NCI-H1436 (cell line): Measurements from ENCODE around the gene MSI1.
"Not testable (repeated sequence)": the region's sequence is repeated elsewhere in the genome, so short reads cannot be mapped to it uniquely, and the experiment has no call there.

Experiments used
- DNase-seq: peaks from one replicate; lab custom pipeline; 2025; lab: John Stamatoyannopoulos, UW

Gene MSI1

DNA sequence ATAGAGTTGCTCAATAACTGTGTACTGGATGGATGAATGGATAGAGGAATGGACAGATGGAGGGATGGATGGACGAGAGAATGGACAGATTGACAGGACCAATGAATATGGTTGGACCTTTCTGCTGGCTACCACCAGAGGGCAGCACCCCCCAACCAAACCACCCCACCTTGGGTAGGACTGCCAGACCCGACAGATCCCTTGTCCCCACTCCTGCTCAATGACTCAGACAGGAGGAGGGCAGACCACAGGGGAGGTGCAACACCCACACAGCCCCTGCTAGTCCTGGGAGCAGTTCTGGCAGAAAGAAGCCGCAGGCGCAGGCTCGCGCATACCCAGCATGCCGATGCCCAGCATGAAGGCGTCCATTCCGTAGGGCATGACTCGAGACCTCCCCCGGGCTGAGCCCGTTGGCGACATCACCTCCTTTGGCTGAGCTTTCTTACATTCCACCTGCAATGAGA, 12.4 kb downstream of the MSI1 start:
- DNase-seq = peak; percentile 46

DNA sequence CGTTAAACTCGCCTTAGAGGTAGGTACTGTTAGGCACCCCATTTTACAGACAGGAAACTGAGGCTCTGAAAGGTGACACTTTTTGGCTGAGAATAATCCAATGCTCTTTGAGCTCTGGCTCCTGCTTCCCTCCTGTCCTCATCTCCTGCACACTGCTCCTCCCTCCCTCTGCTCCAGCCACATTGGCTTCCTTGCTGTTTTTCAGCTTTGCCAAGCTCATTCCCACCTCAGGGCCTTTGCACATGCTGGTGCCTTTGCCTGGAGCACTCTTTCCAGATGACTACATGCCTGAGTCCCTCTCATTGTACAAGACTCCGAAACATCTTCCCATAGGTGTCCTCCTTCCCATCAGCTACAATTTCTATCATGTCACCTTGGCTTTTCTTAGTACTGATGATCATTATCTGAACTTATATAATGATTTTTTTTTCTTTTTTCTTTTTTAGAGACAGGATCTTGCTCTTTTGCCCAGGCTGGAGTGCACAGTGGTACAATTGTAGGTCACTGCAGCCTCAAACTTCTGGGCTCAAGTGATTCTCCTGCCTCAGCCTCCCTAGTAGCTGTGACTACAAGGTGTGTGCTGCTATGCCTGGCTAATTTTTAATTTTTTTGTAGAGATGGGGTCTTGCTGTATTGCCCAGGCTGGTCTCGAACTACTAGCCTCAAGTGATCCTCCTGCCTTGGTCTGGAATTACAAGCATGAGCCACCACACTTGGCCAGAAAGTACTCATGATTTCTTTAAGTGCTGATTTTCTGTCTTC, 15.2 kb downstream of the MSI1 start:
- DNase-seq = no peak

DNA sequence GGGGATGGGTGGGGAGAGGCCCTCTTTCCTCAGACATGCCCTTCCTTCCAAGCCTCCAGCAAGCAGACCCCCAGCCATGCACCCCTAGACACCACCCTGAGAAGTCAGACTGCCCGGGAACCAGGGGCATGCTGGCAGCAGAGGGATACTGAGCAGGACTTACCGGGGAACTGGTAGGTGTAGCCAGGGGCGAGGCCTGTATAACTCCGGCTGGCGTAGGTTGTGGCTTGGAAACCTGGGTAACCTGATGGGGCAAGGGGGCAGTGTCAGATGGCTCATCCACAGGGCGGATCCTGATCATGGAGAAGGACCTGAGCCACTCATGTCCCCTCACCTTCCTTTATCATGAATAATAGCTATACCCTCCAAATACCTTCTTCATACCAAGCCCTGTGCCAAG, 15.8 kb downstream of the MSI1 start:
- no peak for DNase-seq

DNA sequence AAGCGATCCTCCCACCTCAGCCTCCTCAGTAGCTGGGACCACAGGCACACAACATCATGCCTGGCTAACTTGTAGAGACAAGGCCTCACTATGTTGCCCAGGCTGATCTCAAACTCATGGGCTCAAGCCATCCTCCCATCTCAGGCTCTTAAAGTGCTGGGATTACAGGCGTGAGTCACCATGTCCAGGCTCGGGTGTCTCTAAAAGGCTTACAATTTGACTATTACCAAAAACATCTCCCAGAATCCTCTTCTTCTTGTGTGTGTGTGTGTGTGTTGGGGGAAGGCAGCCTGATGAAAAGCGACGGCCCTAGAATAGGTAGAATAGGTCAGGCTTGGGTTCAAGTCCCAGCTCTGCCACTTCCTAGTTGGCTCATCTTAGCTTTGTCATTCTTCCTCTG, 16.8 kb downstream of the MSI1 start:
- no peak for DNase-seq

GRCh38 chr12:120350576-120351350, 18.2 kb downstream of the MSI1 start:
- DNase-seq = no peak

- DNase-seq = no peak
Observed at GRCh38 chr12:120347766-120348165, 21.2 kb downstream of the MSI1 start.

- DNase-seq = no peak
Observed at GRCh38 chr12:120346681-120347080, 22.3 kb downstream of the MSI1 start.

DNA sequence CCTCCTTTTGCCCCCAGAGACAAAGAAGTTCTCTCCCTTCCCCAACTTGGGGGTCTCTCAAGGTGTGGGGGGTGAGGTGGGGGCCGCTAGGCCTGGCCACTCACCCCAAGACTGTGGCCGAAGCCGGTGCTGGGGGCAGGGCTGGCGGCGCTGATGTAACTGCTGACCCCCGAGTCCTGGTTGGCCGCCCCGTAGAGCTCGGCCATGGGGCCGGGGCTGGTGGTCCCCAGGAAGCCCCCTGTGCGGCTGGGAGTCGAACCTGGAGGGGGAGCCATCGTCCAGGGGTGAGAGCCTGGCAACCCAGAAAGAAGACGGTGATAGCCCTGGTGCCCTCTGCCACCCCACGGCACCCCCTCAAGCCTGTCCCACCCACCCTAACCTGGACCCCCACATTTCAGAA, 22.9 kb downstream of the MSI1 start:
- DNase-seq = no peak

GRCh38 chr12:120343692-120344091, 25.3 kb downstream of the MSI1 start:
- DNase-seq = no peak

DNA sequence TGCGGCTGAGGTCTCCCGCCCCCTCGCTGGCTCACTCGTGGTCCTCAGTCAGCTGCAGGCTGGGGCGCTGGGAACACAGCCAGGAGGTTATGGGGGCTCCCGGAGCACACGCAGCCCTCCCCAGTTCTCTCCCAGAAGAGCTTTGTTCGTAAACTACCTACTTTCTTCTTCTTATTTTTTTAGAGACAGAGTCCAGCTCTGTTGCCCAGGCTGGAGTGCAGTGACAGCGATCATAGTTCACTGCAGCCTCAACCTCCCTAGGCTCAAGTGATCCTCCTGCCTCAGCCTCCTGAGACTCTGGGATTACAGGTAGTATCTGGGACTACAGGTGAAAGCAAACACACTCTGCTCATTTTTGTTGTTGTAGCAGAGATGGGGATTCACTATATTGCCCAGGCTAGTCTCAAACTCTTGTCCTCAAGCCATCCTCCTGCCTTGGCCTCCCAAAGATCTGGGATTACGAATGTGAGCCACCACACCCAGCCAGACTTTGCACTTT, 25.9 kb downstream of the MSI1 start:
- DNase-seq = no peak

- no peak for DNase-seq
Observed at GRCh38 chr12:120342175-120343038, 26.6 kb downstream of the MSI1 start.

DNA sequence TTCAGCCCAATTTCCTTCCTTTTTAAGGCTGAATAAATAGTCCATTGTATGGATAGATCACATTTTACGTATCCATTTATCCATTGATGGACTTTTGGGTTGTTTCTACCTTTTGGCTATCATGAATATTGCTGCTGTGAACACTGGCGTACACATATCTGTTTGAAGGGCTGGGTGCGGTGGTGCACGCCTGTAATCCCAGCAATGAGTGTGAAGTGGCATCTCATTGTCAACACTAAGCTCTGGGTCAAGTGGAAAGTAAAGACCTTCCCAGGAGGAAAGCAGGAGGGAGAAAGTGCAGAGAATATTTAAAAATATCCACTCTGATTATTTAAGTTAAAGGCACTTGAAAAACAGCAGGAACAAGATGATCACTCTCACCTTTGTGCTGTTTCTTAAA, 29.7 kb downstream of the MSI1 start:
- no peak for DNase-seq

DNA sequence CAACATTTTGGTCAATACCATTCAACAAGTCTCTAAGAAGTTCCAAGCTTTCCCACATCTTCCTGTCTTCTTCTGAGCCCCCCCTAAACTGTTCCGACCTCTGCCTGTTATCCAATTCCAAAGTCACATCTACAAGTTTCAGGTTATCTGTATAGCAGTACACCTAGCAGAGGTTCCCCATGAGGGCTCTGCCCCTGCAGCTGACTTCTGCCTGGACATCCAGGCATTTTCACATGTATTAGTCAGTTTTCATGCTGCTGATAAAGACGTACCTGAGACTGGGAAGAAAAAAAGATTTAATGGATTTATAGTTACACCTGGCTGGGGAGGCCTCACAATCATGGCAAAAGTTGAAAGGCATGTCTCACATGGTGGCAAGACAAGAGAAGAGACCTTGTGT, 31.2 kb downstream of the MSI1 start:
- DNase-seq = no peak

DNA sequence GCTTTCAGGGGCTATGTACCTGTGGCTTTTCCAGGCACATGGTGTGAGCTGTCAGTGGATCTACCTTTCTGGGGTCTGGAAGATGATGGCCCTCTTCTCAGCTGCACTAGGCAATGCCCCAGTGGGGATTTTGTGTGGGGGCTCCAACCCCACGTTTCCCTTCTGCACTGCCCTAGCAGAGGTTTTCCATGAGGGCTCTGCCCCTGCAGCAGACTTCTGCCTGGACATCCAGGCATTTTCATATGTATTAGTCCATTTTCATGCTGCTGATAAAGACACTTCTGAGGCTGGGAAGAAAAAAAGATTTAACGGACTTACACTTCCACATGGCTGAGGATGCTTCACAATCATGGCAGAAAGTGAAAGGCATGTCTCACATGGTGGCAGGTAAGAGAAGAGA, 32.6 kb downstream of the MSI1 start:
- DNase-seq = not testable (repeated sequence)

GRCh38 chr12:120335447-120335846, 33.5 kb downstream of the MSI1 start:
- DNase-seq = not testable (repeated sequence)

DNA sequence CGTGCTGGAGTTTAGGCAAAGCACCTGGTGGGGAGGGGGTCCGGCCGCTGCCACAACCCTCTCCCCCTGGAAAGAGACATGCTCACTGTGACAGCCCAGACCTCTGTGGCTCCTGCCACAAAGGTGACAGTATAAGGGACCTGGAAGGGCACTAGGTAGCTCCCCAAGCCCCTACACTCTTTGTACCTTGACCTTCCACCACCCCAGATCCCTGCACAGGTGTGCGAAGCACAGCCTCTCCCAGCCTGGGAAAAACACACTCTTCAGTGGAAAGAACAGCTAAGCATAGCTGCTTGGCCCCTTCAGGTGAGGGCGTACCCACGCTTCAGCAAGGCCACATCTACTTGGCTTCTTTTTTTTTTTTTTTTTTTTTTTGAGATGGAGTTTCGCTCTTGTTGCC, 36.4 kb downstream of the MSI1 start:
- no peak for DNase-seq

GRCh38 chr12:120332041-120332440, 36.9 kb downstream of the MSI1 start:
- no peak for DNase-seq

DNA sequence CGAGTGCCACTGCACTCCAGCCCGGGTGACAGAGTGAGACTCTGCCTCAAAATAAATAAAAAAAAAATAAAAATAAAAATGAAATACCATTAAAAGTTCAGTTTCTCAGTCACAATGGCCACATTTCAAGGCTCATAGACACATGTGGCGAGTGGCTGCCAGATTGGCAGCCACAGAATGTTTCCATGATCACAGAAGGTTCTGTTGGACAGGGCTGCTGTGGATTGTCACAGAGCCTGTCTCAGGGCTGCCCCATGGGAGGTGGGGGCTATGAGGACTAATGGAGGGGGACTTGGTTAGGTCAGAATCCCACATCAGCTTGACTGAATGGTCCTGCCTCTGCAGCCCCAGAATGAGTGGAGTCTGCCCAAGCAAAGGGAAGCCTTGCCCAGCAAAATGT, 37.6 kb downstream of the MSI1 start:
- no peak for DNase-seq

DNA sequence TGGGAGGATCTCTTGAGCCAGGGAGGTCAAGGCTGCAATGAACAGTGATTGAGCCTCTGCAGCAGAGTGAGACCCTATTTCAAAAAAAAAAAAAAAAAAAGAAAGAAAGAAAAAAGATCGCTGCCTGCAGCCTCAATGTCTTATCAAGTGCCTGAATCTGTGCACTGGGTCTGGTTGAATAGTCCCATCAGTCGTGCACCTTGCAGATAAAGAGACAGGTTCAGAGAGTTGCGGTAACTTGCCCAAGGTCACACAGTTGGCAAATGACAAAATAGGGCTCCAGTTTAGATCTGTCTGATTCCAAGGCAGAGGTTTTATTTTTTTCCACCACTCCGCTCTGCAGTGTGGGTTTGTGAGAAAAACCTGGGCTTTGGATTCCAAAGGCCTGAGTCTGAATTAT, 40.7 kb downstream of the MSI1 start:
- DNase-seq = no peak

DNA sequence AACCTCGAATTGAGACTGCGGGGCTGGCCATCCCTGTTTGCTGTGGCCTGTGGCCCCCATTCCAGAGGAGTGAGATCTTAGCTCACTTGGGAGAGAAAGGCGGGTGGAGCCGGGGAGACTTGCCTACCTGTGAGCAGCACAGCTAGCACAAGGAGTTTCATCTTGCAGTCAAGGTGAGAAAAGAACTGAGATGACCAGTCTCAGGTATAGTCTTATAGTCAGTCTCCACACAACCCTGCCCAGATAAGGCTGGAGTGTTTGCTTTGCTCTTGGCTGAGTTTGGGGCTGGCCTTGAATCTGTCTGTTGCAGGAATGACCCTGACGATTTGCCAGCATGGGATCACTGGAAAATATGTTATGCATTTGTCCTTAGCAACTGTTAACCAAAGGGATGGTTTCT, 41.4 kb downstream of the MSI1 start, which contains the start of gene PLA2G1B:
PLA2G1B (minus strand) TSS at position 187 of the 400 bp plus-strand sequence; CDS start at position 161, 26 bp downstream.
- no peak for DNase-seq

GRCh38 chr12:120324841-120325417, 44.0 kb downstream of the MSI1 start:
- no peak for DNase-seq

- no peak for DNase-seq
Observed at GRCh38 chr12:120323772-120324171, 45.2 kb downstream of the MSI1 start.
